Lower leg skin (tissue), 3 donors: ENCODE measurements around the gene DRAXIN.

Experiments
- CTCF ChIP-seq, 3 donors: fragments of 450-650 bp; IDR thresholded peaks; one replicate each; pipeline ENCODE4 v1.5.1; 2016; ENCODE audit warnings: antibody characterized with exemption in 3 of 3, mild to moderate bottlenecking in 3 of 3, moderate library complexity in 2 of 3
- POLR2A ChIP-seq, 2 donors: fragments of 450-650 bp; IDR thresholded peaks; one replicate each; pipeline ENCODE4 v1.6.1; 2016 to 2017; ENCODE audit warnings: antibody characterized with exemption in 2 of 2, mild to moderate bottlenecking in 1 of 2, moderate library complexity in 1 of 2

GRCh38 chr1:11770011-11770410 is 78.5 kb downstream of the DRAXIN start:
- TF ChIP-seq CTCF (IDR thresholded peaks at IDR 0.05), result no peak
- TF ChIP-seq POLR2A (IDR thresholded peaks at IDR 0.05), result no peak
